Endothelial cell of umbilical vein (primary cell): ENCODE data around the gene PPP1R3G. TPM values are rescaled to one million over a fixed set of nuclear protein-coding genes. Genes with fewer than 3 reads are reported as not detected.

Source experiments
- BruUV-seq: library from RNA; stranded (reverse); fragments of 400-500 nt; replicated peaks from 2 replicates; lab custom pipeline; 2021; lab: Mats Ljungman, UMichigan
- CTCF ChIA-PET: fragments of 300-600, 350-600 bp; sonication (Branson Sonifier 250); formaldehyde crosslinking; loops from one replicate; lab custom pipeline; 2021; ENCODE audit warnings: antibody characterized with exemption, inconsistent platforms; lab: Charles Lee
- POLR2A ChIA-PET: fragments of 300-600, 350-600 bp; sonication (Branson Sonifier 250); formaldehyde crosslinking; loops from one replicate; lab custom pipeline; 2021; ENCODE audit warnings: antibody characterized with exemption, inconsistent platforms; lab: Charles Lee
- DNase-seq: peaks from one replicate; pipeline ENCODE4 v3.0.0-alpha.2; 2011; ENCODE audit warnings: low read depth, low spot score
- FAIRE-seq: peaks from 2 replicates; lab custom pipeline; 2011; peaks lifted over from hg19 to GRCh38; lab: Jason Lieb, UNC
- H2AFZ ChIP-seq: 2 replicates; pipeline ENCODE4 v1.6.0; 2012; ENCODE audit warnings: low read depth, low read length, control low read depth, inconsistent platforms
- H3K27ac ChIP-seq: 2 replicates; pipeline ENCODE4 v1.5.1; 2011; ENCODE audit warnings: low read depth, mild to moderate bottlenecking, control low read depth, low read length, moderate library complexity; ENCODE audit not compliant: insufficient read depth
- H3K27me3 ChIP-seq, 2 experiments: 2 replicates each; pipeline versions ENCODE4 v1.6.0 to v1.6.1; 2011; ENCODE audit warnings: low read length in 2 of 2, mixed read lengths in 1 of 2; ENCODE audit not compliant: control insufficient read depth in 2 of 2, insufficient read depth in 2 of 2
- H3K36me3 ChIP-seq, 2 experiments: 2 replicates in 1 of 2; 3 replicates in 1 of 2; pipeline ENCODE4 v1.5.1; 2011; ENCODE audit warnings: low read length in 2 of 2, mild to moderate bottlenecking in 1 of 2, moderate library complexity in 1 of 2; ENCODE audit not compliant: control insufficient read depth in 2 of 2, insufficient read depth in 2 of 2; ENCODE audit errors: extremely low read depth in 1 of 2
- H3K4me1 ChIP-seq: 3 replicates; pipeline ENCODE4 v1.5.1; 2011; ENCODE audit warnings: mild to moderate bottlenecking, low read length; ENCODE audit not compliant: control insufficient read depth, insufficient read depth; ENCODE audit errors: extremely low read depth
- H3K4me2 ChIP-seq: 2 replicates; pipeline ENCODE4 v1.6.1; 2011; ENCODE audit warnings: low read length, control low read depth, mixed read lengths; ENCODE audit not compliant: insufficient read depth
- H3K4me3 ChIP-seq, 3 experiments: fragments of 200-600 bp in 1 of 3; sonication (generic), shearing (Covaris generic) in 1 of 3; replicated peaks in 1 of 3; 2 replicates each; pipeline ENCODE4 v1.5.1; 2011 to 2016; ENCODE audit warnings: control low read depth in 3 of 3, low read length in 3 of 3, mild to moderate bottlenecking in 2 of 3, inconsistent platforms in 1 of 3, low read depth in 1 of 3, moderate library complexity in 1 of 3; ENCODE audit not compliant: insufficient read depth in 1 of 3
- H3K79me2 ChIP-seq: 2 replicates; pipeline ENCODE4 v1.6.0; 2012; ENCODE audit warnings: low read length, inconsistent platforms; ENCODE audit not compliant: control insufficient read depth, insufficient read depth
- H3K9ac ChIP-seq: replicated peaks from 2 replicates; pipeline ENCODE3; 2011; ENCODE audit warnings: low read length, control low read depth; ENCODE audit not compliant: insufficient read depth; ENCODE audit errors: extremely low read depth
- H3K9me1 ChIP-seq: replicated peaks from 3 replicates; pipeline ENCODE4 v1.6.0; 2011; ENCODE audit warnings: mild to moderate bottlenecking, low read length; ENCODE audit not compliant: control insufficient read depth, insufficient read depth; ENCODE audit errors: extremely low read depth
- H3K9me3 ChIP-seq: replicated peaks from 2 replicates; pipeline ENCODE4 v1.5.1; 2012; ENCODE audit warnings: low read length, inconsistent platforms; ENCODE audit not compliant: control insufficient read depth, insufficient read depth
- H4K20me1 ChIP-seq: replicated peaks from 2 replicates; pipeline ENCODE3; 2011; ENCODE audit warnings: mild to moderate bottlenecking, low read length; ENCODE audit not compliant: control insufficient read depth, insufficient read depth; ENCODE audit errors: extremely low read depth
- EZH2 ChIP-seq: IDR thresholded peaks from 2 replicates; pipeline ENCODE4 v1.6.1; 2012; ENCODE audit warnings: borderline replicate concordance, low read depth, mild to moderate bottlenecking, moderate library complexity, low read length, inconsistent platforms; ENCODE audit not compliant: severe bottlenecking
- FOS ChIP-seq: IDR thresholded peaks from 2 replicates; pipeline ENCODE4 v1.6.1; 2011; ENCODE audit warnings: mild to moderate bottlenecking, low read length, moderate library complexity, borderline replicate concordance; ENCODE audit not compliant: insufficient read depth
- GATA2 ChIP-seq: IDR thresholded peaks from 2 replicates; pipeline ENCODE4 v1.7.0; 2011; ENCODE audit warnings: low read depth, mild to moderate bottlenecking, moderate library complexity, mixed read lengths, low read length; ENCODE audit not compliant: insufficient read length, insufficient read depth
- JUN ChIP-seq: IDR thresholded peaks from 2 replicates; pipeline ENCODE4 v1.6.1; 2011; ENCODE audit warnings: borderline replicate concordance, low read depth; ENCODE audit not compliant: insufficient read length, insufficient read depth
- POLR2A ChIP-seq: IDR thresholded peaks from 2 replicates; pipeline ENCODE4 v1.6.1; 2012; ENCODE audit warnings: low read depth, mild to moderate bottlenecking, control low read depth, low read length
- POLR2AphosphoS5 ChIP-seq: IDR thresholded peaks from 2 replicates; pipeline ENCODE4 v1.6.1; 2012; ENCODE audit warnings: low read depth, mild to moderate bottlenecking, control low read depth, low read length, moderate library complexity; ENCODE audit not compliant: insufficient read depth
- dilution Hi-C: fragments of 300-500 bp; cut with MboI; formaldehyde crosslinking; loops from one replicate; pipeline ENCODE4 v1.15.0; 2019; ENCODE audit warnings: low sequenced_read_pairs; ENCODE audit not compliant: extremely low pct_ligation_motif_present
- intact Hi-C: fragments of 100-400 bp; cut with micrococcal nuclease; formaldehyde crosslinking; loops from one replicate; pipeline ENCODE4 v1.10.0; 2022
- polyA plus RNA-seq, 4 experiments: library from polyadenylated mRNA; depleted of rRNA in 3 of 4; stranded (reverse) in 3 of 4; unstranded in 1 of 4; fragments of >200 nt; gene quantifications; 2 replicates each; pipeline versions ENCODE4 v1.2.1 to v1.2.3, GENCODE V29; 2011 to 2012; ENCODE audit warnings: missing spikeins in 1 of 4
- total RNA-seq: library from RNA; stranded (reverse); gene quantifications from 2 replicates; pipeline ENCODE4 v1.2.3, GENCODE V29; 2021

PPP1R3G gene
- total and polyA plus RNA-seq, 2 donors (not counting 3 experiments of a cell fraction or from before 2014, with no cell fraction given) = 0.04 to 0.09 TPM

DNA sequence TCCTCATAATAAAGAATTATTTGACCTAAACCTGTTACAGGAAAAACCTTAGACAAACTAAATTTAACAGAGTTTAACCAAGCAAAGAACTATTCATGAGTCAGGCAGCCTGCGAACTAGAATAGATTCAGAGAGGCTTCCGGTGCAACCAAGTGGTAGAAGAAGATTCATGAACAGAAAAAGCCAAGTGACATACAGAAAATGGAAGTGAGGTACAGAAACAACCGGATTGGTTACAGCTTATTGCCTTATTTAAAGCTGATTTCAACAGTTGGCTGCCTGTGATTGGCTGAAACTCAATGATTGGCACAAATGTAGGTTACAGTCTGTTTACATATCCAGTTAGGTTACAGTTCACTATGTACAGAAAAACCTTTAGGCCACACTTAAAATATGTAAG is 10.1 kb downstream of the PPP1R3G start:
- Histone ChIP-seq H3K9me3 (no peaks in the 10 kb centered on the region), H3K36me3 (no peaks in the 10 kb centered on the region), H2AFZ (no peak overlapping the region), H3K9ac (no peak overlapping the region), H3K27me3 (peaks cover 7 to 9% of the 10 kb centered on the region in 2 experiments), H4K20me1 (no peaks in the 10 kb centered on the region), H3K27ac (no peak overlapping the region), H3K9me1 (no peaks in the 10 kb centered on the region), H3K79me2 (no peaks in the 10 kb centered on the region), H3K4me1 (no peaks in the 10 kb centered on the region), H3K4me3 (no peak overlapping the region), H3K4me2 (no peak overlapping the region)
- no peak for FAIRE-seq
- ChIA-PET CTCF (interaction anchor here (1.4 to 1.6 kb wide), 2 partner anchors 10 to 48 kb away, joined by 4 to 5 read pairs; partner anchors contain the start of gene PPP1R3G), POLR2A (no interaction called here)
- intact Hi-C loops (no loop called here), dilution Hi-C loops (no loop called here)
- TF ChIP-seq POLR2AphosphoS5 = no peak
- TF ChIP-seq EZH2 = no peak
- no TSS peak for BruUV-seq
- DNase-seq = no peak

DNA sequence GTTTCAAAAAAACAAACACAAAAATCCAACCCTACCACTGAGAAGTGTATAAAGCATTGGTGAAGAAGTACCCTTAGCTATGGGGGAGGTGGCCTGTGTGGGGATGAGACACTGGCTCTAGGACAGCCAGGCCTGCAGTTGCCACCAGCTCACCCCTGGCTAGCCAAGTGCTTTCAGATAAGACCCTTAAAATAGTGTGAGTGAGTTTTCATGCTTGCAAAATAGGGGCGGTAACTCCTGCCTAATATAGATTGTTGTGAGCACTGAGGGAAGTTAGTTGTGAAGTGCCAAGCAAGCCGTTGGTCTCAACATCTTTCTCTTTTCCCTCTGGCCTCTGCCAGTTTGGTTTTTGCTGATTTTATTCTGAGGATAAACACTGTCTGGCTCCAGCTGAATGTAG is 11.3 kb downstream of the PPP1R3G start:
- no peaks in the 10 kb centered on the region for H4K20me1 ChIP-seq
- no peak for FAIRE-seq
- dilution Hi-C loops (no loop called here), intact Hi-C loops (no loop called here)
- no peak overlapping the region for H3K4me2 ChIP-seq
- ChIA-PET POLR2A (no interaction called here), CTCF (interaction anchor here (1.4 to 1.6 kb wide), 2 partner anchors 11 to 47 kb away, joined by 4 to 5 read pairs; partner anchors contain the start of gene PPP1R3G)
- H3K4me1 ChIP-seq = no peaks in the 10 kb centered on the region
- H3K9ac ChIP-seq = no peak overlapping the region
- no peak overlapping the region for H3K27ac ChIP-seq
- no peak overlapping the region for H3K4me3 ChIP-seq
- peaks cover 2 to 5% of the 10 kb centered on the region in 2 experiments for H3K27me3 ChIP-seq
- TF ChIP-seq JUN (no peak), GATA2 (no peak), FOS (no peak), POLR2A (no peak)
- no peaks in the 10 kb centered on the region for H3K36me3 ChIP-seq
- no peak overlapping the region for H2AFZ ChIP-seq
- no peaks in the 10 kb centered on the region for H3K79me2 ChIP-seq
- no peaks in the 10 kb centered on the region for H3K9me1 ChIP-seq
- BruUV-seq = no TSS peak
- DNase-seq = no peak
- H3K9me3 ChIP-seq = no peaks in the 10 kb centered on the region
